ENCODE measurements around the gene ZMAT5. TPM values are rescaled to one million over a fixed set of nuclear protein-coding genes. Genes with fewer than 3 reads are reported as not detected.

The ZMAT5 gene
- total and polyA plus RNA-seq, 7 donors = 13.2 to 33.7 (median 24.6) TPM

GRCh38 chr22:29748248-29748893, 18.4 kb downstream of the ZMAT5 start:
- 93 to 94% methylated on average over 9 of the region's 9 CpGs for WGBS, 2 donors
- intact Hi-C loops (cut with DNase I) = no loop called here
- Histone ChIP-seq H3K27me3 (no peaks in the 10 kb centered on the region), H3K9me3 (no peaks in the 10 kb centered on the region), H3K36me3 (peaks cover 10 to 44% (median 17%) of the 10 kb centered on the region in 4 donors), H3K27ac (no peak overlapping the region), H3K4me1 (no peaks in the 10 kb centered on the region), H3K4me3 (no peak overlapping the region)
- no peak for DNase-seq
- TF ChIP-seq EP300 (IDR thresholded peaks at IDR 0.05) (no peak), CTCF (IDR thresholded peaks at IDR 0.05) (no peak), POLR2AphosphoS5 (IDR thresholded peaks at IDR 0.05) (no peak), POLR2A (IDR thresholded peaks at IDR 0.05) (no peak)

- DNase-seq = no peak
- WGBS, 2 donors = 68 to 90% methylated on average over 7 of the region's 7 CpGs
- intact Hi-C loops (cut with DNase I) = no loop called here
- Histone ChIP-seq H3K27me3 (no peaks in the 10 kb centered on the region), H3K9me3 (no peaks in the 10 kb centered on the region), H3K27ac (no peak overlapping the region), H3K36me3 (peaks cover 10 to 44% (median 17%) of the 10 kb centered on the region in 4 donors), H3K4me3 (no peak overlapping the region), H3K4me1 (no peaks in the 10 kb centered on the region)
- no peak for TF ChIP-seq POLR2A (IDR thresholded peaks at IDR 0.05)
- no peak for TF ChIP-seq CTCF (IDR thresholded peaks at IDR 0.05)
- no peak for TF ChIP-seq POLR2AphosphoS5 (IDR thresholded peaks at IDR 0.05)
- no peak for TF ChIP-seq EP300 (IDR thresholded peaks at IDR 0.05)
These were observed 19.0 kb downstream of the ZMAT5 start for GRCh38 chr22:29747832-29748231.

- intact Hi-C loops (cut with DNase I) = no loop called here
- no peak overlapping the region for H3K27ac ChIP-seq
- H3K4me1 ChIP-seq = no peaks in the 10 kb centered on the region
- no peaks in the 10 kb centered on the region for H3K27me3 ChIP-seq
- H3K9me3 ChIP-seq = no peaks in the 10 kb centered on the region
- peaks cover 10 to 68% (median 21%) of the 10 kb centered on the region in 4 donors for H3K36me3 ChIP-seq
- no peak overlapping the region for H3K4me3 ChIP-seq
- WGBS, 2 donors = 80 to 82% methylated on average over 8 of the region's 8 CpGs
- no peak for DNase-seq
- TF ChIP-seq POLR2A (IDR thresholded peaks at IDR 0.05) = no peak
- TF ChIP-seq EP300 (IDR thresholded peaks at IDR 0.05) = no peak
- no peak for TF ChIP-seq CTCF (IDR thresholded peaks at IDR 0.05)
- TF ChIP-seq POLR2AphosphoS5 (IDR thresholded peaks at IDR 0.05) = no peak
These were observed 21.9 kb downstream of the ZMAT5 start for GRCh38 chr22:29744902-29745301.

GRCh38 chr22:29742326-29742725, 24.5 kb downstream of the ZMAT5 start:
- Histone ChIP-seq H3K27ac (no peak overlapping the region), H3K9me3 (no peaks in the 10 kb centered on the region), H3K4me1 (no peaks in the 10 kb centered on the region), H3K4me3 (no peak overlapping the region), H3K36me3 (peaks cover 0 to 77% (median 15%) of the 10 kb centered on the region in 4 donors), H3K27me3 (no peaks in the 10 kb centered on the region)
- DNase-seq = no peak
- intact Hi-C loops (cut with DNase I) = no loop called here
- 68 to 83% methylated on average over 13 of the region's 13 CpGs for WGBS, 2 donors
- no peak for TF ChIP-seq POLR2AphosphoS5 (IDR thresholded peaks at IDR 0.05)
- TF ChIP-seq CTCF (IDR thresholded peaks at IDR 0.05) = no peak
- TF ChIP-seq POLR2A (IDR thresholded peaks at IDR 0.05) = no peak
- TF ChIP-seq EP300 (IDR thresholded peaks at IDR 0.05) = no peak

- Histone ChIP-seq H3K27ac (no peak overlapping the region), H3K4me1 (no peaks in the 10 kb centered on the region), H3K4me3 (no peak overlapping the region), H3K27me3 (no peaks in the 10 kb centered on the region), H3K36me3 (peaks cover 0 to 73% (median 13%) of the 10 kb centered on the region in 4 donors), H3K9me3 (no peaks in the 10 kb centered on the region)
- no peak for DNase-seq
- WGBS, 2 donors = 92 to 95% methylated on average over 2 of the region's 2 CpGs
- intact Hi-C loops (cut with DNase I) = no loop called here
- no peak for TF ChIP-seq POLR2AphosphoS5 (IDR thresholded peaks at IDR 0.05)
- TF ChIP-seq CTCF (IDR thresholded peaks at IDR 0.05) = no peak
- TF ChIP-seq POLR2A (IDR thresholded peaks at IDR 0.05) = no peak
- no peak for TF ChIP-seq EP300 (IDR thresholded peaks at IDR 0.05)
These were observed 24.9 kb downstream of the ZMAT5 start for GRCh38 chr22:29741926-29742325.

Measured in sigmoid colon (tissue), 7 donors.